IPS-NIHi11 (cell line): ENCODE data around the gene PSRC1.

Experiments used
- DNase-seq: peaks from one replicate; pipeline ENCODE4 v3.0.0; 2012; ENCODE audit warnings: mixed read lengths, low spot score

The PSRC1 gene

DNA sequence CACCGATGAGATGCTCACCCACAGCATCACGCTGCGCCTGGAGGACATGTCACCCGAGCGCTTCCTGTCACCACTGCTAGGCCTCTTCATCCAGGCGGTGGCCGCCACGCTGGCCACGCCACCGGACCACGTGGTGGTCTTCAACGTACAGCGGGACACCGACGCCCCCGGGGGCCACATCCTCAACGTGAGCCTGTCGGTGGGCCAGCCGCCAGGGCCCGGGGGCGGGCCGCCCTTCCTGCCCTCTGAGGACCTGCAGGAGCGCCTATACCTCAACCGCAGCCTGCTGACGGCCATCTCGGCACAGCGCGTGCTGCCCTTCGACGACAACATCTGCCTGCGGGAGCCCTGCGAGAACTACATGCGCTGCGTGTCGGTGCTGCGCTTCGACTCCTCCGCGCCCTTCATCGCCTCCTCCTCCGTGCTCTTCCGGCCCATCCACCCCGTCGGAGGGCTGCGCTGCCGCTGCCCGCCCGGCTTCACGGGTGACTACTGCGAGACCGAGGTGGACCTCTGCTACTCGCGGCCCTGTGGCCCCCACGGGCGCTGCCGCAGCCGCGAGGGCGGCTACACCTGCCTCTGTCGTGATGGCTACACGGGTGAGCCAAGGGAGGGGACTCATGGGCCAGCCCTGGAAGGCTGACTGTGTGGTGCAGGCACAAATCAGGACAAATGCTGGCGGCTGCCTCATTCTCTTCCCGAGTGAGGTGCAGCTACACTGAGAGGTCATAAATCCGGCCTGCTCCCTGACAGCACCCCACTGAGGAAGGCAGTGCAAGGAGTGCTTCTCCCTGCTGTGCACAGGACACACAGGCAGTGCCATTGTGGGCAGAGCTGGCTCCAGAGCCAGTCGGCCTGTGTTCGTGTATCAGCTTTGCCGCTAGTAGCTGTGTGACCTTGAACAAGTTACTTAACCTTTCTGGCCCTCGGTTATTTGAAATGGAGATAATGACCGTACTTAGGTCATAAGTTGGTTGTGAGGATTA, 24.2 kb downstream of the PSRC1 start:
- DNase-seq = no peak

- DNase-seq = no peak
Observed at GRCh38 chr1:109257682-109258421, 25.1 kb downstream of the PSRC1 start.

DNA sequence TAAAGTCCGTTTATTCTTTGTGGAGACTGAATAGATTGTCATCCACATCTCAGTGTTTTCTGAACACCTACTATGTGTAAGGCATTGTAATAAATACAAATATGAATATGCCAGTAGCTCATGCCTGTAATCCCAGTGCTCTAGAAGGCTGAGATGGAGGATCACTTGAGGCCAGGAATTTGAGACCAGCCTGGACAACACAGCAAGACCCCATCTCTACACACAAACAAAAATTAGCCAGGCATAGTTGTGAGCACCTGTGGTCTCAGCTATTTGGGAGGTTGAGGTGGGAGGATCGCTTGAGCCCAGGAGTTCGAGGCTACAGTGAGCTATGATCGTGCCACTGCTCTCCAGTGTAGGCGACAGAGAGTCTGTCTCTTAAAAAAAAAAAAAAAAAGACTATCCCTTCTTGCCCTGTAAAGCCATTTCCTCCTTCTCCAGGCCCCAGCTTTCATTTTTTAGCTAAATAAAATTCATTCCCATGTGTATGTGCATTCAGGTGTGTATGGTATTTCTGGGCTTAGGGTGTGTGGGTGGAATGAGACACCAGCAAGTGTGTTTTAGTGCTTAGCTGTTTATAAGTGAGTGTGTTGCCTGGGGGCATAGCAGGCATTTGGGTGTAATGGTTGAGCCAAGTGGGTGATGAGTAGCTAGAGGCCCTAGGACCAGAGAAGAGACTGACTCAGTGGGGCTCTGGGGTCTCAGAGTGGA, 25.8 kb downstream of the PSRC1 start:
- no peak for DNase-seq

GRCh38 chr1:109256085-109256484, 26.9 kb downstream of the PSRC1 start:
- no peak for DNase-seq

DNA sequence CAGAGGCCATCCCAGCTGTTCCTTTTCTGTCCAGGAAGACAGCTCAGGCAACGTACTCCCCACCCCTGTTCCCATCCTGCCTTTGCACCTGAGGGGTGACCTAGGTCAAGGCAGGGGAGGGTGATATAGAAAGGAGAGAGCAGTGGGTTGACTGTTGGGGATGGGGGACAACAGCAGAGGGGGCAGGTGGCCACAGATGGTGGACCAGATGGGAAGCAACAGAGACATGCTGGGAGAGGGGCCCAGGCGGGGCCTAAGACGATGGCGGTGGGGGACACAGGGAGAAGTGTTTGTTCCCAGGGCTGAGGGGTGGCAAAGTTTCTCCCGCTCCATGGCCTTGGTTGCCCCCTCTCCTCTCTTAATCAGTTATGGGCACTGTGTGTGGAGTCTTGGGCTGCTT, 27.3 kb downstream of the PSRC1 start:
- no peak for DNase-seq

DNA sequence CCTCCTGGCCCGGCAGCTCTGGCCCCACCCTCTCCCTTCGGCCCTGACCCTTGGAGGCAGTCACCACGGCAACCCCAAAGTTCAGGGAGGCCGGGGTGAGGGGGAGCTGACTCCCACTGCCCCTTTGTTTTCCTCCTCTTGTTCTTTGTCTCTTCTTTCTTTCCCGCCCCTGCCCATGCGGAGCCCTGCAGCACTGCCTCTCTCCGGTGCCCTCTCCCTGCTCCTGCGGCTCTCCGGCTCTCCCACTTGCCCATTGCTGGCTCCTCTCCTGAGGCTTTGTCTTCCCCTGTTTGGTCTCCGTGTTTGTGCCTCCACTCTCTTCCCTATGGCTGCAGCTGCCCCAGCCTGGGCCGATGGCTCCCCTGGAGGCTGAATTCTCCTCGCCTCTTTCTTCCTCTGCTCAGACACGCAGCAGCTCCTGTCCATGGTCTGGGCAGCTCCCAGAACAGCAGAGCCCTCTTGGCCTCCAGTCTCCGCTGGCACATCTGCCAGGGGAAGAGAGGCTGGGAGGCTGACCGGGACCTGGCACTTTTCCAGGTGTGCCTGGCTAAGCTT, 27.8 kb downstream of the PSRC1 start:
- DNase-seq = peak; percentile 68

GRCh38 chr1:109254621-109255096, 28.3 kb downstream of the PSRC1 start:
- DNase-seq = peak; percentile 42

GRCh38 chr1:109253803-109254620, 28.9 kb downstream of the PSRC1 start:
- peak; percentile 64 for DNase-seq

DNA sequence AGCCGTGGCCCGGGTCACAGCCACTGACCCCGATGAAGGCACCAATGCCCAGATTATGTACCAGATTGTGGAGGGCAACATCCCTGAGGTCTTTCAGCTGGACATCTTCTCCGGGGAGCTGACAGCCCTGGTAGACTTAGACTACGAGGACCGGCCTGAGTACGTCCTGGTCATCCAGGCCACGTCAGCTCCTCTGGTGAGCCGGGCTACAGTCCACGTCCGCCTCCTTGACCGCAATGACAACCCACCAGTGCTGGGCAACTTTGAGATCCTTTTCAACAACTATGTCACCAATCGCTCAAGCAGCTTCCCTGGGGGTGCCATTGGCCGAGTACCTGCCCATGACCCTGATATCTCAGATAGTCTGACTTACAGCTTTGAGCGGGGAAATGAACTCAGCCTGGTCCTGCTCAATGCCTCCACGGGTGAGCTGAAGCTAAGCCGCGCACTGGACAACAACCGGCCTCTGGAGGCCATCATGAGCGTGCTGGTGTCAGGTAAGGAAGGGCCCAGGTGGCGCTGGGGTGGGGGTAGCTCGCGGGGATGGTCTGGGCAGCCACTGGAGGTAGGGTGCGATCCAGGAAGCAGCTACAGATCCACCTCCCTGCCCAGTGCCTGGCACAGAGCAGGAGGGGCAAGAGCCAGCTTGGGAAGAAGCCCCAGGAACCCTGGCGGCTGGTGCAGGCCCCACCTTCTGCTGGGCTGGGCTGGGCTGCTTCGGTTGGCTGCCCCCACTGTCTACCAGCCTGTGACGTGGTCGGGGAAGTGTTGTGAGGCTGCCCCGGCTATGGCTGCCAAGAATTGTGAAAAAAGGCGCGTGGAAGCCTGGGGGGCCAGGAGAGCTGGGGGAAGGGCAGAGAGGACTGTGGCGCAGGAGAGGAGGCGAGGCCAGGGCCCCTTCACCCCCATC, 29.8 kb downstream of the PSRC1 start:
- DNase-seq = peak; percentile 58

- DNase-seq = no peak
Observed at GRCh38 chr1:109252167-109252892, 30.6 kb downstream of the PSRC1 start.

DNA sequence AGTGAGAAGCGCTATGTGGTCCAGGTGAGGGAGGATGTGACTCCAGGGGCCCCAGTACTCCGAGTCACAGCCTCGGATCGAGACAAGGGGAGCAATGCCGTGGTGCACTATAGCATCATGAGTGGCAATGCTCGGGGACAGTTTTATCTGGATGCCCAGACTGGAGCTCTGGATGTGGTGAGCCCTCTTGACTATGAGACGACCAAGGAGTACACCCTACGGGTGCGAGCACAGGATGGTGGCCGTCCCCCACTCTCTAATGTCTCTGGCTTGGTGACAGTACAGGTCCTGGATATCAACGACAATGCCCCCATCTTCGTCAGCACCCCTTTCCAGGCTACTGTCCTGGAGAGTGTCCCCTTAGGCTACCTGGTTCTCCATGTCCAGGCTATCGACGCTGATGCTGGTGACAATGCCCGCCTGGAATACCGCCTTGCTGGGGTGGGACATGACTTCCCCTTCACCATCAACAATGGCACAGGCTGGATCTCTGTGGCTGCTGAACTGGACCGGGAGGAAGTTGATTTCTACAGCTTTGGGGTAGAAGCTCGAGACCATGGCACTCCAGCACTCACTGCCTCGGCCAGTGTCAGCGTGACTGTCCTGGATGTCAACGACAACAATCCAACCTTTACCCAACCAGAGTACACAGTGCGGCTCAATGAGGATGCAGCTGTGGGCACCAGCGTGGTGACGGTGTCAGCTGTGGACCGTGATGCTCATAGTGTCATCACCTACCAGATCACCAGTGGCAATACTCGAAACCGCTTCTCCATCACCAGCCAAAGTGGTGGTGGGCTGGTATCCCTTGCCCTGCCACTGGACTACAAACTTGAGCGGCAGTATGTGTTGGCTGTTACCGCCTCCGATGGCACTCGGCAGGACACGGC, 31.4 kb downstream of the PSRC1 start:
- no peak for DNase-seq

- no peak for DNase-seq
Observed at GRCh38 chr1:109250454-109251276, 32.3 kb downstream of the PSRC1 start.

DNA sequence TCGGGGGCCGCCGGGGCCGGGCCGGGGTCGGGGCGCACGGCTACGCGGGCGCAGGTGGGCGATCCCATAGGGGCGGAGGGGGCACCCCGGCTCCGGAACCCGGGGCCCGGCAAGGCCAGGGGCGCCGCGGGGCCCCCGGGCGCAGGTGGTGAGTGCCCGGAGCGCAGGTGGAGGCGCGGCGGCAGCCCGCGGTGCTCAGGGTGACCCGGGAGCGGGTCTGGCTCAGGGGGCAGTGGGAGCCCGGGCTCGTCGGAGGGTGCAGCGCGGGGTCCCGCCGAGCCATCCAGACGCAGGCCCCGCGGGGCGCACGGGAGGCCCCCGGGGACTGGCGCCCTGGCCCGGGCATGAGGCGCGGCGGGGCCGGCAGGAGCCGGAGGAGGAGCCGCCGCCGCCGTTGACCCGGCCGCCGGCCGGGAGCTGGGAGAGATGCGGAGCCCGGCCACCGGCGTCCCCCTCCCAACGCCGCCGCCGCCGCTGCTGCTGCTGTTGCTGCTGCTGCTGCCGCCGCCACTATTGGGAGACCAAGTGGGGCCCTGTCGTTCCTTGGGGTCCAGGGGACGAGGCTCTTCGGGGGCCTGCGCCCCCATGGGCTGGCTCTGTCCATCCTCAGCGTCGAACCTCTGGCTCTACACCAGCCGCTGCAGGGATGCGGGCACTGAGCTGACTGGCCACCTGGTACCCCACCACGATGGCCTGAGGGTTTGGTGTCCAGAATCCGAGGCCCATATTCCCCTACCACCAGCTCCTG, 33.1 kb downstream of the PSRC1 start:
- DNase-seq = peak; percentile 81

GRCh38 chr1:109248797-109249629, 33.9 kb downstream of the PSRC1 start, which contains the start of gene CELSR2:
CELSR2 (plus strand) TSS chr1:109249539; CDS start chr1:109250080, 541 bp downstream.
- peak; percentile 99 for DNase-seq

DNA sequence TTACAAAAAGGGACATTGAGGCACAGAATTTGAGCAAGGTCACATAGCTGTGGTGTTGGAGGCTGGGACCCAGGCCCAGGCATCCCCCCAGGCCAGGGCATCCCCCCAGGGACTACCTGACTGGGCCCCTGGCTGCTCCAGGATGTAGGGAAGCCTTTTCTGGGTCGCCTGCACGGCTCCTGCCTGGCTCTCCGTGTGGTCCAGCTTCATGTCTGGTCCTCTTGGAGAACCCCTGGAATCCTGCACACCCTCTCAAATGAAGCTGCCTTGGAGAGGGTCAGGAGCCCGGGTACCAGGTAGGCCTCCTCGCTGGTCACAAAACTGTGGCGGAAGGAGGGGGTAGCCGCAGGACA, 34.5 kb downstream of the PSRC1 start:
- no peak for DNase-seq
